ENCODE data around the gene FBXO28. TPM values are rescaled to one million over a fixed set of nuclear protein-coding genes. Genes with fewer than 3 reads are reported as not detected.

FBXO28 gene
- total RNA-seq, 1 donor from 2014 or later = 33.5 TPM

- Mint-ChIP-seq H3K36me3 (ENCODE audit: insufficient read depth) (no peaks in the 10 kb centered on the region), H3K27me3 (peaks cover 3% of the 10 kb centered on the region), H3K4me1 (ENCODE audit: low read depth) (peaks cover 5% of the 10 kb centered on the region), H3K9me3 (ENCODE audit: low read depth) (no peaks in the 10 kb centered on the region), H3K27ac (no peak overlapping the region), H3K4me3 (ENCODE audit: low read depth) (no peak overlapping the region)
- TF ChIP-seq, protein P1, sequence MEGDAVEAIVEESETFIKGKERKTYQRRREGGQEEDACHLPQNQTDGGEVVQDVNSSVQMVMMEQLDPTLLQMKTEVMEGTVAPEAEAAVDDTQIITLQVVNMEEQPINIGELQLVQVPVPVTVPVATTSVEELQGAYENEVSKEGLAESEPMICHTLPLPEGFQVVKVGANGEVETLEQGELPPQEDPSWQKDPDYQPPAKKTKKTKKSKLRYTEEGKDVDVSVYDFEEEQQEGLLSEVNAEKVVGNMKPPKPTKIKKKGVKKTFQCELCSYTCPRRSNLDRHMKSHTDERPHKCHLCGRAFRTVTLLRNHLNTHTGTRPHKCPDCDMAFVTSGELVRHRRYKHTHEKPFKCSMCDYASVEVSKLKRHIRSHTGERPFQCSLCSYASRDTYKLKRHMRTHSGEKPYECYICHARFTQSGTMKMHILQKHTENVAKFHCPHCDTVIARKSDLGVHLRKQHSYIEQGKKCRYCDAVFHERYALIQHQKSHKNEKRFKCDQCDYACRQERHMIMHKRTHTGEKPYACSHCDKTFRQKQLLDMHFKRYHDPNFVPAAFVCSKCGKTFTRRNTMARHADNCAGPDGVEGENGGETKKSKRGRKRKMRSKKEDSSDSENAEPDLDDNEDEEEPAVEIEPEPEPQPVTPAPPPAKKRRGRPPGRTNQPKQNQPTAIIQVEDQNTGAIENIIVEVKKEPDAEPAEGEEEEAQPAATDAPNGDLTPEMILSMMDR (IDR thresholded peaks at IDR 0.05; ENCODE audit: unreplicated experiment) = no peak
- no peak for DNase-seq (ENCODE audit: low spot score, unreplicated experiment)
These were observed 32.3 kb upstream of the FBXO28 start for GRCh38 chr1:224081604-224082003.

DNA sequence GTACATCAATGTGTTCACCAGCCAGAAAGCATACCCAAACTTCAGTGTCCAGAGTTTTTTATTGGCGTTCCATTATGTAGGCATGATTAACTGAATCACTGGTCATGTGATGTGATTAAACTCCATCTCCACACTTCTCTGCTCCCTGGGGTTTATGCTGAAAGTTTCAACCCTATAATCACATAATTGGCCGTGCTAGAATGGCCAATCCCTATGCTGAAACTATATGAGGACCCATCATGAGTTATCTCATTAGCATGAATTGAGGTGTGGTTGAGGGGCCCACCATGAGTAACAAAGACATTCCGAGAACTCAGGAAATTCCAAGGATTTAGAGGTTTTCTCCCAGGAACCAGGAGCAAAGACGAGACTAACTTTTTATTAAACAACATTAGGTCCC, 31.8 kb upstream of the FBXO28 start:
- TF ChIP-seq, protein P1 (IDR thresholded peaks at IDR 0.05; ENCODE audit: unreplicated experiment) = no peak
- Mint-ChIP-seq H3K4me3 (ENCODE audit: low read depth) (no peak overlapping the region), H3K27ac (no peak overlapping the region), H3K4me1 (ENCODE audit: low read depth) (peaks cover 5% of the 10 kb centered on the region), H3K36me3 (ENCODE audit: insufficient read depth) (no peaks in the 10 kb centered on the region), H3K27me3 (peaks cover 4% of the 10 kb centered on the region), H3K9me3 (ENCODE audit: low read depth) (no peaks in the 10 kb centered on the region)
- DNase-seq (ENCODE audit: low spot score, unreplicated experiment) = no peak

GRCh38 chr1:224084867-224085266, 29.0 kb upstream of the FBXO28 start:
- H3K27ac Mint-ChIP-seq = no peak overlapping the region
- H3K36me3 Mint-ChIP-seq (ENCODE audit: insufficient read depth) = no peaks in the 10 kb centered on the region
- no peaks in the 10 kb centered on the region for H3K9me3 Mint-ChIP-seq (ENCODE audit: low read depth)
- peaks cover 4% of the 10 kb centered on the region for H3K27me3 Mint-ChIP-seq
- H3K4me1 Mint-ChIP-seq (ENCODE audit: low read depth) = peaks cover 5% of the 10 kb centered on the region
- TF ChIP-seq, protein P1 (IDR thresholded peaks at IDR 0.05; ENCODE audit: unreplicated experiment) = no peak
- H3K4me3 Mint-ChIP-seq (ENCODE audit: low read depth) = no peak overlapping the region
- no peak for DNase-seq (ENCODE audit: low spot score, unreplicated experiment)

GRCh38 chr1:224085421-224086108, 28.3 kb upstream of the FBXO28 start:
- Mint-ChIP-seq H3K4me1 (ENCODE audit: low read depth) (peaks cover 5% of the 10 kb centered on the region), H3K9me3 (ENCODE audit: low read depth) (no peaks in the 10 kb centered on the region), H3K27ac (no peak overlapping the region), H3K4me3 (ENCODE audit: low read depth) (no peak overlapping the region), H3K36me3 (ENCODE audit: insufficient read depth) (no peaks in the 10 kb centered on the region), H3K27me3 (peaks cover 8% of the 10 kb centered on the region)
- no peak for DNase-seq (ENCODE audit: low spot score, unreplicated experiment)
- TF ChIP-seq, protein P1 (IDR thresholded peaks at IDR 0.05; ENCODE audit: unreplicated experiment) = no peak

- no peaks in the 10 kb centered on the region for H3K9me3 Mint-ChIP-seq (ENCODE audit: low read depth)
- no peak for DNase-seq (ENCODE audit: low spot score, unreplicated experiment)
- no peak overlapping the region for H3K4me3 Mint-ChIP-seq (ENCODE audit: low read depth)
- H3K36me3 Mint-ChIP-seq (ENCODE audit: insufficient read depth) = no peaks in the 10 kb centered on the region
- TF ChIP-seq, protein P1 (IDR thresholded peaks at IDR 0.05; ENCODE audit: unreplicated experiment) = no peak
- H3K27me3 Mint-ChIP-seq = peaks cover 8% of the 10 kb centered on the region
- no peak overlapping the region for H3K27ac Mint-ChIP-seq
- H3K4me1 Mint-ChIP-seq (ENCODE audit: low read depth) = no peaks in the 10 kb centered on the region
These were observed 26.6 kb upstream of the FBXO28 start for GRCh38 chr1:224087286-224087794.
